Measurements from ENCODE around the gene PITPNM3. TPM values are rescaled to one million over a fixed set of nuclear protein-coding genes. Genes with fewer than 3 reads are reported as not detected.

Gene PITPNM3
- total and polyA plus RNA-seq, 2 experiments from 2014 or later = 1.0 to 1.5 TPM

DNA sequence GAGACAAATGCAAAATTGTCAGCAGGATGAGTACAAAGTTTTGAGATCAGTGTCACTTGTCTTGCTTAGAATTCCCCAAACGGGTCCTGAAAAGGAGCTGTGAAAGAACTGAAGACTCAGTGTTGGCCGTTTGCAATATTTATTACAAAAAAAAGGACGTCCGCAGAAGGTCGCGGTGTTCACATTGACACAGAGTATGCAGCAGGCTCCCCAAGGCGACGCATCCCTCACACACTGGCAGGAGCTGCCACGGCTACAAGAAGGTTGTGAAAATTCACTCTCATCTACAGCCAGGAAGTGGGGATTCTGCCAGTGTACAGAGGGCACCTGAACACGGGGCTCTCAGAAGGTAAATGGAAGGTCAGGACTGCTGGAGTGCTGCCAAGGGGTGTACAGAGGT lies 147.6 kb downstream of the PITPNM3 start (continued):
- TF ChIP-seq REST (IDR thresholded peaks at IDR 0.05; ENCODE audit: unreplicated experiment) = no peak
- TF ChIP-seq STAT1 (IDR thresholded peaks at IDR 0.05; ENCODE audit: unreplicated experiment) = no peak
- TF ChIP-seq, protein P1, sequence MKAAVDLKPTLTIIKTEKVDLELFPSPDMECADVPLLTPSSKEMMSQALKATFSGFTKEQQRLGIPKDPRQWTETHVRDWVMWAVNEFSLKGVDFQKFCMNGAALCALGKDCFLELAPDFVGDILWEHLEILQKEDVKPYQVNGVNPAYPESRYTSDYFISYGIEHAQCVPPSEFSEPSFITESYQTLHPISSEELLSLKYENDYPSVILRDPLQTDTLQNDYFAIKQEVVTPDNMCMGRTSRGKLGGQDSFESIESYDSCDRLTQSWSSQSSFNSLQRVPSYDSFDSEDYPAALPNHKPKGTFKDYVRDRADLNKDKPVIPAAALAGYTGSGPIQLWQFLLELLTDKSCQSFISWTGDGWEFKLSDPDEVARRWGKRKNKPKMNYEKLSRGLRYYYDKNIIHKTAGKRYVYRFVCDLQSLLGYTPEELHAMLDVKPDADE (IDR thresholded peaks at IDR 0.05) = no peak
- TF ChIP-seq NANOG (IDR thresholded peaks at IDR 0.05; ENCODE audit: borderline replicate concordance) = no peak

DNA sequence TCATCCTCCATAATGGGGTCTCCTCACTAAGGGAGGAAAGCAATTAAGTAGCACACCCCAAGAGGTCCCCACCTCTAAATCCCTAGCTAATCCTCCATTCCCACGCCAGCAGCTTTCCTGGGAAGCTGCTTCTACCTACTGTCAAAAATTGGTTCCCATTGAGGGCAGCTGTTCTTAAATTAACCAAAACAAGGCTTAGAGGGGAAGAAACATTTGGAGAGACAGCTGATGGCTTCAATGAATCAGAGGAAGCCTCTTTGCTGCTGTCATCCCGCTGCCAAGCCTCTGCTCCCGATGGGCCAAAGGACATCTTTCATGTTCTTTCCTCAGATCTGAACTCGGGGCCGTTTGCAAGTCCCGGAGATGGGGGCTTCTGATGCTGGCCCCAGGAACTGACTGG lies 148.1 kb downstream of the PITPNM3 start:
- no peaks in the 10 kb centered on the region for H3K36me3 ChIP-seq (ENCODE audit: insufficient read depth)
- DNase-seq (ENCODE audit: low spot score) (no peak), ATAC-seq (no peak)
- peaks cover 3% of the 10 kb centered on the region; the same call in 1 of the 3 replicates for H3K9me3 Mint-ChIP-seq
- H2AFZ ChIP-seq = peak overlapping the region; percentile 14; the same call in 1 of the 2 replicates
- peaks cover 2% of the 10 kb centered on the region; the same call in 2 of the 3 replicates for H3K4me1 Mint-ChIP-seq
- H3K27me3 ChIP-seq (ENCODE audit: insufficient read depth) = no peaks in the 10 kb centered on the region
- no peak overlapping the region for H3K27ac Mint-ChIP-seq
- peaks cover 4% of the 10 kb centered on the region for H3K27me3 Mint-ChIP-seq (ENCODE audit: insufficient read depth, low read depth, poor library complexity)
- H3F3A ChIP-seq (replicated peaks; ENCODE audit: low read depth) = no peaks in the 10 kb centered on the region
- no peaks in the 10 kb centered on the region for H4K20me1 ChIP-seq (replicated peaks; ENCODE audit: insufficient read depth)
- H3K4me1 ChIP-seq (ENCODE audit: insufficient read depth) = no peaks in the 10 kb centered on the region
- no peak overlapping the region for H3K27ac ChIP-seq (ENCODE audit: low read depth)
- H3K79me2 ChIP-seq (replicated peaks; ENCODE audit: insufficient read depth) = no peaks in the 10 kb centered on the region
- no peak overlapping the region for H3K4me3 ChIP-seq
- H3K9me2 ChIP-seq (ENCODE audit: insufficient read depth) = no peaks in the 10 kb centered on the region
- H3K4me2 ChIP-seq = no peak overlapping the region
- no peak overlapping the region for H3K4me3 Mint-ChIP-seq
- H3K36me3 Mint-ChIP-seq (ENCODE audit: low read depth) = no peaks in the 10 kb centered on the region
- no peak for TF ChIP-seq CTCF (conservative IDR thresholded peaks at IDR 0.05; ENCODE audit: low read depth in 2 of 2)
- no peak for TF ChIP-seq CREB1 (CRISPR knock-in tag; IDR thresholded peaks at IDR 0.05; ENCODE audit: low read depth)
- TF ChIP-seq ZNF114 (CRISPR knock-in tag; IDR thresholded peaks at IDR 0.05) = no peak
- TF ChIP-seq, protein P1 (IDR thresholded peaks at IDR 0.05) = no peak
